B cell (primary cell): ENCODE data around the gene FLG2. TPM values are rescaled to one million over a fixed set of nuclear protein-coding genes. Genes with fewer than 3 reads are reported as not detected.
"Not testable (repeated sequence)": the region's sequence is repeated elsewhere in the genome, so short reads cannot be mapped to it uniquely, and the experiment has no call there.

Experiments used
- ATAC-seq: fragments of 200-7000 bp; cut with Tn5 transposase; one replicate; pipeline ENCODE4 v1.10.0; 2021; ENCODE audit warnings: low read depth, mild to moderate bottlenecking, moderate number of reproducible peaks, moderate library complexity
- CTCF ChIA-PET: fragments of 350-600 bp; sonication (Branson Sonifier 250); formaldehyde crosslinking; loops from one replicate; lab custom pipeline; 2021; ENCODE audit warnings: antibody characterized with exemption, inconsistent platforms; lab: Charles Lee
- POLR2A ChIA-PET: fragments of 350-600 bp; sonication (Branson Sonifier 250); formaldehyde crosslinking; loops from one replicate; lab custom pipeline; 2021; ENCODE audit warnings: antibody characterized with exemption; lab: Charles Lee
- DNase-seq: peaks from one replicate; pipeline ENCODE4 v3.0.0; 2013
- H2AFZ ChIP-seq: 2 replicates; pipeline ENCODE4 v1.6.1; 2012; ENCODE audit warnings: mild to moderate bottlenecking, low read depth, low read length; ENCODE audit not compliant: insufficient read depth, poor library complexity, severe bottlenecking
- H3K27ac ChIP-seq, 2 donors: 1 replicate in 1 of 2; 2 replicates in 1 of 2; pipeline ENCODE4 v1.5.1; 2012 to 2013; ENCODE audit warnings: low read length in 2 of 2, mild to moderate bottlenecking in 2 of 2, moderate library complexity in 1 of 2
- H3K27me3 ChIP-seq, 4 experiments: fragments of 200-600 bp in 1 of 4; sonication (generic) in 1 of 4; replicated peaks in 1 of 4; 1 replicate in 2 of 4; 2 replicates in 2 of 4; pipeline versions ENCODE4 v1.6.1 to v1.7.0; 2013 to 2016; ENCODE audit warnings: low read length in 3 of 4, mild to moderate bottlenecking in 2 of 4, mixed read lengths in 1 of 4, moderate library complexity in 1 of 4; ENCODE audit not compliant: insufficient read depth in 4 of 4, control insufficient read depth in 3 of 4; ENCODE audit errors: control extremely low read depth in 1 of 4
- H3K36me3 ChIP-seq, 2 experiments: replicated peaks in 1 of 2; 1 replicate in 1 of 2; 2 replicates in 1 of 2; pipeline versions ENCODE4 v1.6.1 to v1.7.1; 2013; ENCODE audit warnings: low read length in 1 of 2; ENCODE audit not compliant: insufficient read depth in 2 of 2, control insufficient read depth in 1 of 2; ENCODE audit errors: control extremely low read depth in 1 of 2, extremely low read depth in 1 of 2
- H3K4me1 ChIP-seq, 2 donors: fragments of 200-600 bp in 1 of 2; sonication (generic) in 1 of 2; 1 replicate in 1 of 2; 2 replicates in 1 of 2; pipeline versions ENCODE4 v1.5.1 to v1.6.1; 2013 to 2017; ENCODE audit warnings: low read length in 2 of 2; ENCODE audit not compliant: control insufficient read depth in 2 of 2, insufficient read depth in 2 of 2
- H3K4me2 ChIP-seq: replicated peaks from 2 replicates; pipeline ENCODE3; 2012; ENCODE audit warnings: mild to moderate bottlenecking, low read depth, low read length; ENCODE audit not compliant: poor library complexity, severe bottlenecking
- H3K4me3 ChIP-seq, 5 experiments: fragments of 200-600 bp in 1 of 5; sonication (generic) in 1 of 5; 1 replicate in 3 of 5; 2 replicates in 2 of 5; pipeline versions ENCODE4 v1.5.1 to v1.7.0; 2011 to 2016; ENCODE audit warnings: low read length in 4 of 5, mild to moderate bottlenecking in 4 of 5, low read depth in 2 of 5, control low read depth in 1 of 5, moderate library complexity in 1 of 5; ENCODE audit not compliant: insufficient read depth in 1 of 5; ENCODE audit errors: control extremely low read depth in 1 of 5, extremely low read depth in 1 of 5
- H3K79me2 ChIP-seq: fragments of 200-600 bp; sonication (generic); one replicate; pipeline ENCODE4 v1.6.0; 2016; ENCODE audit warnings: low read length; ENCODE audit not compliant: control insufficient read depth, insufficient read depth
- H3K9ac ChIP-seq: fragments of 200-600 bp; sonication (generic); 2 replicates; pipeline ENCODE4 v1.6.1; 2017; ENCODE audit warnings: mild to moderate bottlenecking, low read length, moderate library complexity
- H3K9me3 ChIP-seq, 3 donors: one replicate each; pipeline versions ENCODE4 v1.6.1 to v1.7.1; 2013; ENCODE audit warnings: low read length in 2 of 3; ENCODE audit not compliant: control insufficient read depth in 2 of 3, insufficient read depth in 1 of 3; ENCODE audit errors: control extremely low read depth in 1 of 3
- H4K20me1 ChIP-seq: 2 replicates; pipeline ENCODE4 v1.6.0; 2012; ENCODE audit warnings: mild to moderate bottlenecking, low read length; ENCODE audit not compliant: insufficient read depth, control insufficient read depth, poor library complexity, severe bottlenecking
- H3K27ac Mint-ChIP-seq: one replicate; pipeline ENCODE4 v1.8.0; 2021; ENCODE audit warnings: mixed read lengths
- H3K27me3 Mint-ChIP-seq: one replicate; pipeline ENCODE4 v1.8.0; 2021; ENCODE audit warnings: mixed read lengths
- H3K4me1 Mint-ChIP-seq: one replicate; pipeline ENCODE4 v1.8.0; 2021; ENCODE audit warnings: mixed read lengths
- H3K4me3 Mint-ChIP-seq: one replicate; pipeline ENCODE4 v1.8.0; 2021; ENCODE audit warnings: mixed read lengths
- H3K9me3 Mint-ChIP-seq: one replicate; pipeline ENCODE4 v1.8.0; 2022; ENCODE audit warnings: mixed read lengths; ENCODE audit not compliant: insufficient read depth
- CTCF ChIP-seq: fragments of 200-600 bp; IDR thresholded peaks from one replicate; pipeline ENCODE4 v1.8.0; 2022; ENCODE audit warnings: antibody characterized with exemption, mild to moderate bottlenecking
- EZH2 ChIP-seq: IDR thresholded peaks from 2 replicates; pipeline ENCODE4 v1.6.1; 2012; ENCODE audit warnings: borderline replicate concordance, low read depth, mild to moderate bottlenecking, moderate library complexity, low read length; ENCODE audit not compliant: insufficient read depth, poor library complexity, severe bottlenecking
- WGBS: methylation state at CpG from one replicate; pipeline ENCODE4 v1.1.5; 2013; ENCODE audit warnings: missing lambda C conversion rate; ENCODE audit not compliant: insufficient coverage; 5-methylcytosine and 5-hydroxymethylcytosine counted together
- intact Hi-C: fragments of 100-400 bp; cut with micrococcal nuclease; formaldehyde crosslinking; loops from one replicate; pipeline ENCODE4 v1.10.0; 2022
- polyA plus RNA-seq: library from polyadenylated mRNA; depleted of rRNA; stranded (reverse); fragments of >200 nt; gene quantifications from 2 replicates; pipeline ENCODE4 v1.2.3, GENCODE V29; 2012
- total RNA-seq, 2 donors: library from RNA; stranded (reverse); fragments of 120-200 nt in 1 of 2; gene quantifications; 1 replicate in 1 of 2; 2 replicates in 1 of 2; pipeline versions ENCODE4 v1.2.3 to v1.2.4, GENCODE V29; 2013 to 2022

FLG2 gene
- total and polyA plus RNA-seq, 2 donors (not counting 1 experiment from before 2014, with no cell fraction given), result not detected

GRCh38 chr1:152313319-152313801 is 46.4 kb downstream of the FLG2 start:
- DNase-seq (no peak), ATAC-seq (no peak)
- POLR2A ChIA-PET, result no interaction called here
- Histone ChIP-seq H4K20me1 (no peaks in the 10 kb centered on the region), H3K4me1 (no peaks in the 10 kb centered on the region), H2AFZ (no peak overlapping the region), H3K27me3 (peaks cover 0 to 5% (median 0%) of the 10 kb centered on the region in 4 experiments), H3K27ac (no peak overlapping the region), H3K36me3 (no peaks in the 10 kb centered on the region), H3K4me3 (no peak overlapping the region), H3K9ac (no peak overlapping the region), H3K9me3 (peaks cover 0 to 28% (median 0%) of the 10 kb centered on the region in 3 donors), H3K79me2 (no peaks in the 10 kb centered on the region), H3K4me2 (no peak overlapping the region)
- CTCF ChIA-PET, result no interaction called here
- H3K9me3 Mint-ChIP-seq, result no peaks in the 10 kb centered on the region
- intact Hi-C loops, result no loop called here
- TF ChIP-seq CTCF (no peak), EZH2 (no peak)
- H3K4me3 Mint-ChIP-seq, result no peak overlapping the region
- no peaks in the 10 kb centered on the region for H3K27me3 Mint-ChIP-seq
- WGBS, result 96% methylated on average over 21 of the region's 21 CpGs
- H3K27ac Mint-ChIP-seq, result no peak overlapping the region
- no peaks in the 10 kb centered on the region for H3K4me1 Mint-ChIP-seq

- 94% methylated on average over 12 of the region's 13 CpGs for WGBS
Measured at GRCh38 chr1:152312169-152312568, 47.6 kb downstream of the FLG2 start.

More at GRCh38 chr1:152312169-152312568, 47.6 kb downstream of the FLG2 start:
- H3K9me3 ChIP-seq, result peaks cover 0 to 29% (median 0%) of the 10 kb centered on the region in 3 donors
- H4K20me1 ChIP-seq, H3K27me3 ChIP-seq, H3K4me3 Mint-ChIP-seq, H3K27me3 Mint-ChIP-seq, intact Hi-C loops, H3K27ac ChIP-seq, H3K79me2 ChIP-seq, H3K9me3 Mint-ChIP-seq, POLR2A ChIA-PET, ATAC-seq, H3K4me3 ChIP-seq, H3K36me3 ChIP-seq, CTCF ChIA-PET, H3K4me1 ChIP-seq, H3K4me1 Mint-ChIP-seq, H3K27ac Mint-ChIP-seq, H3K9ac ChIP-seq, DNase-seq, H3K4me2 ChIP-seq, H2AFZ ChIP-seq: not testable (repeated sequence)
